GM19452 (cell line): ENCODE measurements around the gene TEAD3.
"Not testable (repeated sequence)": the region's sequence is repeated elsewhere in the genome, so short reads cannot be mapped to it uniquely, and the experiment has no call there.

Source experiments
- ATAC-seq: cut with Tn5 transposase; IDR thresholded peaks from one replicate; pipeline ENCODE4 v1.9.1; 2021; ENCODE audit not compliant: unreplicated experiment

TEAD3 gene

DNA sequence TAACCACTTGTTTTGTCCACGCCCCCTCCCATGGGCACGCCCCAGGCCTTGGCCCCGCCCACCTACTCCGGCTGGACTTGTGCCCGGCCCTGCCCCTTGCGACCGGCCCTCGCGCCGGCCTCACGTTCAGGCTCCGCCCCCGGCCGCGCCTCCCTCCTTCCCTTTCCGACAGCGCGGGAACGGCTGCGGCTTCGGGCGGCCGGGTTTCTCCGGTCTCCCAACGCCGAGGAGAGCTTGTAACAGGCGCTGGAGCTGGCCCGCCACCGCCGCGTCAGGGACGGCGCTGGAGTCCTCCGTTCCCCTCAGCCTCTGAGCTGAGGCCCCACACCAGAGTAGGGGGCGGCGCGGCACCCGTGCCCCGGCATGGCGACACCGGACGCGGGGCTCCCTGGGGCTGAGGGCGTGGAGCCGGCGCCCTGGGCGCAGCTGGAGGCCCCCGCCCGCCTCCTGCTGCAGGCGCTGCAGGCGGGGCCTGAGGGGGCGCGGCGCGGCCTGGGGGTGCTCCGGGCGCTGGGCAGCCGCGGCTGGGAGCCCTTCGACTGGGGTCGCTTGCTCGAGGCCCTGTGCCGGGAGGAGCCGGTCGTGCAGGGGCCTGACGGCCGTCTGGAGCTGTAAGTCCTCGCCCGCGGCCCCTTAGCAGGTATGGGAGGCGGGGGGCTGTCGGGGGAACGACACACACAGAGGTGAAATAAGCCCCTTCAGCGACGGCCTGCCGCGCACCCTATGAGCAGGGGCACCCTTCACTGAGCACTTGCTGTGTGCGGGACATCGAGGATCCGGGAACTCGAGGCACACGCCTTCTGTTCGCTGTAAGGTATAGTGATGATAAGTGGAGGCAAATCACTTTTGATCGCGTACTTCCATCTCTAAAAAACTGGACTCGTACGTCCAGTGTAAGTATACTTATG, 44.4 kb downstream of the TEAD3 start, which contains the start of gene FANCE:
Gene FANCE (plus strand): TSS at position 156 of the 908 bp plus-strand sequence. CDS start 208 bp downstream, at position 364.
- peak; percentile 90 for ATAC-seq

DNA sequence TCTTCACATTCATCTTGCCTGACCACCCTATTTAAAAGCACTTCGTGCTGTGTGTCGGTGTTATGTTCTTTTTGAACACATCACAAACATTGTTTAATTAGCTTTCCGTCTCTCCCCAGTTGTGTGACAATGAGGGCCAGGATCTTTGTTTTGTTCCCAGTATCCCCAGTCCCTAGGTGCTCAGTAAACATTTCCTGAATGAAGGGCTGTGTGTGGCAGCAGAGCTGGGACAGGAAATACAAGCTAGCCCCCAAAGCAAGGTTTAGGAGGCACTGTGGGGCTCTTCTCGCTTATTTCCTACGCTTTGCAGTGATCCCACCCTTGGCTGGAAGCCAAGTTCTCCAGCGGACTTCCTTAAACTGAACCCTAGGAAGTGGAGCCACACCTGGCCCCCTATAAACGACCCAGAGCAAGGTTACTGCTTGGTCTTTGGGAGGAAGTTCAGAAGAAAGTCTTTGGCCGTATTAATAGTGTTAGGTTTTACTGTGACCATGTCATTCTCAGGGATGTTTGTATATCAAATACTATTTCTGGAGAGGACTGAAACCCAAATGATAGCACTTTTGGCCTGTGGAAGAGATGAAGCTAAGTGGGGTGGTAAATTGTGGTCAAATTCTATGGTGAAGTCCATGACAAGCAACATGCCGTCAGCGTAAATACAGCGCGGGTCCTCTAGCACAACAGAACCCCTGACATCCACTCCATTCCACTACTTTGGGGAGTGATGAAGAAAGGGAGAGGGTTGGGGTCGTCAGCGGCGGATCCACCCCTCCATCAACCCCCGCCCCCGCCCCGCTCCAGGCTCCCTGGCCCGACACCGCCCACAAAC, 45.3 kb downstream of the TEAD3 start:
- ATAC-seq = no peak

DNA sequence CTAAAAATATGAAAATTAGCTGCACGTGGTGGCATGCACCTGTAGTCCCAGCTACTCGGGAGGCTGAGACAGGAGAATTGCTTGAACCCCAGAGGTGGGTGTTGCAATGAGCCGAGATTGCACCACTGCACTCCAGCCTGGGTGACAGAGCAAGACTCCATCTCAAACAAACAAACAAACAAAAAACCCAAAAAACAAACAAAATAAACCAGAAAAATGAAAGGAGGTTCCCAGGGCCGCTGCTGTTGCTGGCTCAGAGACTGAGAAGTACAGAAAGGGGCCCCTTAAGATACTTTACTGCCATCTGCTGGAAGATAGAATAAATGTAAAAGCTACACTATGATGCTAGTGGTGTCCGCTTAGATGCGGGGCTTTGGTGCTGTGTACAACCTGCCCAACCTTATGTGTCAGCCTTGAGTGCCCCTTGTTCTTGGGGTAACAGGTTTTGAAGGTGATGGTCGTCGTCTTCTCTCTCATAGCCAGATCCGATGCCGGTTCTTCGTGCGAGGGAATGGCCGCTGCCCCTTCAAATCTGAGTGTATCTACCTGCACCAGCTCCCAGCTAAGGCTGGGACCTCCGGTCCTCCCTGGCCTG, 47.5 kb downstream of the TEAD3 start:
- ATAC-seq = no peak

DNA sequence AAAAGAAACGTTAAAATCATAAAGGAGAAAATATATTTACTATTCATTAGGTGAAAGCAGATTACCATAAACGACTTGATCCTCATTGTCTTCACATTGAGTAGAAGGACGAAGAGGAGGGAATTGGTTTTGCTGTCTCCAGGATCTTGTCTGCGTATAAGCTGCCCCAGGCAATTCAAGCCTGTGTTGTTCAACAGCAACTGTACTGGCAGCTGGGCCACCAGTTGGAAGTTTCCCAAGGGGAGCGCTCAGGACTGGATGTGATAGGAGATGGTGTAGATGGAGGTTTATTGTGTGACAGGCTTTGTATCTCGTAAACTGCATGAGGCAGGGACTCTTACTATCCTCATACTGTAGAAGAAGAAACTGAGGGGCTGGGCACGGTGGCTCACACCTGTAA, 48.7 kb downstream of the TEAD3 start:
- ATAC-seq = no peak

DNA sequence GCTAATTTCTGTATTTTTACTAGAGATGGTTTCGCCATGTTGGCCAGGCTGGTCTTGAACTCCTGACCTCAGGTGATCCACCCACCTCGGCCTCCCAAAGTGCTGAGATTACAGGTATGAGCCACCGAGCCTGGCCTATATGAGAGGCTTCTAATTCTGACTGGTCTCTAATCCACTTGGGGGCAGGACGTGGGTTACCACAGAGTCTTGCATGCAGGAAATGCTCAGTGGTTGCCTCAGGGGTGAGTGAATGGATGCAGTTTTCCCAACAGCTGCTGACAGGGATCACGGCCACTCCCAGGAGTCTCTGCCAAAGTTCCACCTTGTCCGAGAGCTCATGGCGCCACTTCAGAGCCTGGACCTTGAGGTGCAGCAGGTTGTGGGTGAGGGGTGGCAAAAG, 51.2 kb downstream of the TEAD3 start:
- ATAC-seq = no peak

DNA sequence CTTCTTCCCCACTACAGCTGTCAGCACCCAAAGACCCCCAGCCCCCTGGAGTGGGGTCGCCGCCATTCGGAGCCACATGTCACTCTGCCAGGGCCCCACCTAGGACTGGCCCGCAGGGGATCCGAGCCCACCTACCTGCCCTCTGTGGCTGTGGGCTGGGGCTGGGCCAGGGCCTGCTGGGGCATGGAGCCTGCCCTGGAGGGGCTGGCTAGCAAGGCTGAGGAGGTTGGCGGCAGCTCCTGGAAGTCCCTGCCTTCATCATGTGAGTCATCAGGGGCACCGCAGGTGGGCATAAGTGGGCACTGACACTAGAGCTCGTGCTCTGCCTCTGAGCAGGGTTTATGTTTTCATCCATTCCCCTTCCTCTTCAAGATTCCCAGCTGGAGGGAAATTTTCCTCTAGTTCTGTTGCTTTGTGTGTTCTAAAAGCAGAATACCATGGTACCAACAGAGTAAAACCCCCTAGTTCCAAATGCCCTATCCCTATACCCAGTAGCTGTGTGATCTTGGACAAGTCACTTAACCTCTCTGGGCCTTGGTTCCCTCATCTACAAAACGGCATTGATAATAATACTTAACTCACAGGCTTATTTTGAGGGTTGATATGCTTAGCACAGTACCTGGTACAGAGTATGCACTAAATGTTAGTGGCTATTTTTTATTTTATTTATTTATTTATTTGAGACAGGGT, 53.4 kb downstream of the TEAD3 start:
- no peak for ATAC-seq

DNA sequence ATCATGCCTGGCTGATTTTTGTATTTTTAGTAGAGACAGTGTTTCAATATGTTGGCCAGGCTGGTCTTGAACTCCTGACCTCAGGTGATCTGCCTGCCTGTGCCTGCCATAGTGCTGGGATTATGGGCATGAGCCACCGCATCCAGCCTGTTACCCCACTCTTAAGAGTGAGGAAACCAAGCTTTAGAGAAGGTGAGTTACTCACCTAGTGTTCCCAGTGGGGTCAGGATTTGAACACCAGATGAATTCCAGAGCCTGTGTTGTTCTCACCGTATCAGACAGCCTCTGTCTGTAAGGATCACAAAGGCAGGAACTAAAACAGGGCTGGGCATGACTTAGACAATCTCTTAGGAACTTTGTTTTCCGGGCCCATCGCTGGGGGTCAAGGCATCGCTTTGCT, 54.2 kb downstream of the TEAD3 start:
- ATAC-seq = no peak

DNA sequence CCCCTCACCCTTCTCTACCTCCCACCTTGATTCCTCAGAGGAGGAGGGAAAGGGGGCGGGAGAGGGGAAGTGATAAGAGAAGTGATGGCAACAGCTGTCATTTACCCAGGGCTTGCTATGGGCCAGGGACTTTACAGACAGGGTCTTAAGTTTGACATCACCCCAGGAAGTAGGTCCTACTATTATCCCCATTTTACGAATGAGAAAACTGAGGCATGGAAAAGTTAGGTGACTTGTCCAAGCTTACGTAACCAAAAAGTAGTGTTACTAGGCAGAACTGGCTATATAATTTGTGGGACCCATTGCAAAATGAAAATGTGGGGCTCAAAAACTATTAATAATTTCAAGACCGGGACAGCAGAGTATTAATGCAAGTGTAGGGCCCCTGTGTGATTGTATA, 55.2 kb downstream of the TEAD3 start:
- no peak for ATAC-seq

DNA sequence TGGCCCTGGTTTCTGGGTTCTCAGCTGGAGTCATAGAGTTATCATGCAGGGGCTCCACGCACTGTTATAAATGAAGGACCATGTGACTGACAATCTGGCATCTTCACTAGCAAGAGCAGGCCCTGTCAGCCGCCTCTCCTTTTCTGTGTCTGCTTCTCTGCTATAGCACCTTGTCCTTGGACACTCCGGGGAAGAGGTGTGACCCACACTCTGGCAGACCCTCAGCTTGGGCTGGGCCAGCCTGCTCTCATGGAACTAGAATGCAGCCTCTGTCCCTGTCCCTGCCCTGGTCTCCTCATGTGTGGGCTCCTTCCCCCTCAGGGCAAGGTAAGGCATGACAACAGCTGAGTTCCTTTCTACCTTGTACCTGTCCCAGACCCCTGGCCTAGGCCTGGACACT, 55.7 kb downstream of the TEAD3 start:
- ATAC-seq = no peak

DNA sequence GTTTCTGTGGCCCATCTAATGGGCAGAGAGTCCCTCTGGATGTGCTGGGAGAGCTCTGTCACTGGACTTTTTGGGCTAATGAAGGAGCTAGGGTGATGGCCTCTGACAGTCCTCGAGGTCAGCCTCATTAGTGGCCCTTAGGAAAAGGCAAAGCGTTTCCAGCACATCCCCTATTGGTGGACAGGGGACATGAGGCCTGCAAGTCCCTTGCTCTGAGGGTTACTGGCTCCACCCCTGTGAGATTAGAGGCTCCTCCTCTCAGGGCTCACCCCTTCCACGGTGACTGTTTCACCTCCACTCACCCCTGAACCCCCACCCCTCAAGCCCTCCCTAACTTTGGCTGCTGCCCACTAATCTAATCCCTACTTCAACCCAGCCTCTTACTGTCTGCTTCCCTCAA, 57.6 kb downstream of the TEAD3 start:
- ATAC-seq = no peak

DNA sequence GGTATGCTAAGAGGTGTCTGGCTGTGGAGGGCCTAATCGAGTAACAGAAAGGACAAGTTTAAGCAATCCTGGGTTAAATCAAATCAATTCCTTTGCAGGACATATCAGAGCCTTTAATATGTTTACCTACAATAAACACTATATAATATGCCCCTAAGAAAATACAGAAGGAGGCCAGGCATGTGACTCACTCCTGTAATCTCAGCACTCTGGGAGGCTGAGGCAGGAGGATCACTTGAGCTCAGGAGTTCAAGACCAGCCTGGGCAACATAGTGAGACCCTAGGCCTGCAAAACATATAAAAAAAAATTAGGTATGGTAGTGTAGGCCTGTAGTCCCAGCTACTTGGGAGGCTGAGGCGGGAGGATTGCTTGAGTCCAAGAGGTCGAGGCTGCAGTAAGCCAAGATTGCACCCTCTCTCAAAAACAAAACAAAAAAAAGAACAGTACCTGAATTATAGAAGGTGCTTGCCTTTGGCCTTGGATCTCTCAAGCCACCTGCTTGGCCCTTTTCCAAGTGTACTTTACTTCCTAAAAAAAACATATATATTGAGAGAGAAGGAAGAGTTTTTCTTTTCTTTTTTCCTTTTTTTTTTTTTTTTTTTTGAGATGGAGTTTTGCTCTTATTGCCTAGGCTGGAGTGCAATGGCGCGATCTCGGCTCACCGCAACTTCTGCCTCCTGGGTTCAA, 58.4 kb downstream of the TEAD3 start:
- ATAC-seq = not testable (repeated sequence)

DNA sequence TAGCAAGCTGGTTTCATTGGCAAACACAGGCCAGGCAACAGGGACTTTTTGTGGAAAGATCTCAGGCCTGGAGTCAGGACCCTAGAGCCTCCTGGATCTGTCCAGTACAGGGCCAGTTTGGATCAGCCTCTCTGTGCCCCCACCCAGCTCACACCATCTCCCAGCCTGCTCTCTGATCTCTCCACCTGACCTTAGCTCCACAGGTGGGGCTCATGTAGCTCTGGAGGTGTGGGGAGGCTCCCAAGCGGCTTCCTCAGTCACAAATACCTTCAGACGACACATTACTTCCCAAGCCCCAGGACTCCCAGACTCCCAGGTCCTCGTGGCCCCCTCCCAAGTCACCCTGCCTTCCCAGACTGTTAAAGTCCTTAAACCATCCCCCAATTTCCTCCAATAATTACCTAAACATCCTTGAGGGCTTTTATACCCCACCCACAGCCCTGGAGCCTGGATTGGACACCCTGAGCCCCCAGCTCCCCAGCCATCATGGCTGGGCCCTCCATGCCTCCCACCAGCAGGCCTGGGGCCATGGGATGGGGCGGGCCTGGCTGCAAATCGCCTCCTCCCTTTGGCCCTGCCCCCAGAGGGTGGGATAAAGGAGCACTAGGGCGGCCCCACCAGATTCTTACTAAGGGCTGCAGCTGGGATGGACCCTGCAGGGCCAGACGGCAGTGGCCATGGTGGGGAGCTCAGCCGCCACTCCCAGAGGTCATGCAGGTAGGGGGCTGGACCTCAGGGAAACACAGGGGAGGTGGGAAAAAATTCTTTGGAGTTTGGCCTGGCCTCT, 60.6 kb downstream of the TEAD3 start:
- ATAC-seq = no peak

DNA sequence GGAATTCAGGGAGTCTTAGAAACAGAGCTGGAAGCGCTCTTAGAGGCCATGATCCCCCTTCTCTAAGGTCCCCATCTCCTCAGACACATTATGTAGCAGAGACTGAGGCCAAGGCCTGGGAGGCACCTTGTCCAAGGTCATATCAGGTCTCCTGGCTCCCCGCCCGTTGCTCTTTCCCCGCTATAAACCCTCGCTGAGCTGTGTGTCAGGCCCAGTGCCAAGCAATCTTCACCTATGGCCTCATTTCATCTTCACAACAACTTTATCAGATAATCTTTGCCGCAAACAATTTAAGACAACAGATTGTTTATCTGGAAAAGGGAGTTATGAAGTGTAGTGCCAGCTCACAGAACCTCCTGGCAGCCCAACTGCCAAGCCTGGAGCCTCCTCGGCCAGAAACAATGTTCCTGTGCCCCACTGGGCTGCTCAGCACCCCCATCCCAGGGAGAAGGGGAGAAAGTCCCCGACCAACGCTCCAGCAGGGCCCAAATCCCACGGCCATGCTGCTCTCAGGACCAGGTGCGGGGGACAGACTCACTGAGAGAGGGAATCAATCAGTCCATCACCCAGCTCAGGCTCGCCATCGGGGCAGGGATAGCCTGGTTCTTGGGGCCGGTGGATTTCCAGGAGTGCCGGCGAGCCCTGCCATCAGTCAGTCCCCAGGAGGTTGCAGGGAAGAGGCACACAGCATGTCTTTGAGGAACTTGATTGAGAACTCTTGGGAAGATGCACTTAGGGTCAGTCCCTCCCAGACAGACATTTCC, 61.6 kb downstream of the TEAD3 start:
- ATAC-seq = no peak

DNA sequence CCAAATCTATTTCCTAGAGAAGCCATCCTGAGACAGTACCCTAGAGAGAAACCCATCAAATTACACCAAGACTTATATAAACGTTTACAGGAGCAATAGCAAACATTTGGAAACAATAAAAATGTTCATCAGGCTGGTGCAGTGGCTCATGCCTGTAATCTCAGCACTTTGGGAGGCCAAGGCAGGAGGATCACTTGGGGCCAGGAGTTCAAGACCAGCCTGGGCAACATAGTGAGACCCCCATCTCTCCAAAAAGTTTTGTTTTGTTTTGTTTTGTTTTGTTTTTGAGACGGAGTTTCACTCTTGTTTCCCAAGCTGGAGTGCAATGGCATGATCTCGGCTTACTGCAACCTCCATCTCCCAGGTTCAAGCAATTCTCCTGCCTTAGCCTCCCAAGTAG, 64.2 kb downstream of the TEAD3 start:
- not testable (repeated sequence) for ATAC-seq

DNA sequence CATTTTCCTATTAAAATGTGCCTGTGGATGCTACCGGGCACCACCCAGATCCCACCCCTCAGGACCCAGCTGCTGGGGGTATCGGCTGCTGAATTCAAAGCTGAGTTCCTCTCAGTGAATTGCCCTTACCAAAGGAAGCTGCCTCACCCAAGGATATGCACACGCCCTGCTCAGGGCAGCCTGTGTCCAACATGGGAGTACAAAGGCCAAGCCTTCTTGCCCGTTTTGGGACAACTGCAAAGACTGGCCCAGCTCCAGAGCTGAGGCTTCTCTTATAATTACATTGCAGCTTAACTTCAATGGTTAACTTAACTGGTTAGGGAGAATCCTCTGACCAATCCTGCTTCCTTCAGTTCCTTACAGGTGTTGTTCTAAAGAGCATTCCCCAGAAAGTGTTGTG, 64.6 kb downstream of the TEAD3 start:
- ATAC-seq = no peak

DNA sequence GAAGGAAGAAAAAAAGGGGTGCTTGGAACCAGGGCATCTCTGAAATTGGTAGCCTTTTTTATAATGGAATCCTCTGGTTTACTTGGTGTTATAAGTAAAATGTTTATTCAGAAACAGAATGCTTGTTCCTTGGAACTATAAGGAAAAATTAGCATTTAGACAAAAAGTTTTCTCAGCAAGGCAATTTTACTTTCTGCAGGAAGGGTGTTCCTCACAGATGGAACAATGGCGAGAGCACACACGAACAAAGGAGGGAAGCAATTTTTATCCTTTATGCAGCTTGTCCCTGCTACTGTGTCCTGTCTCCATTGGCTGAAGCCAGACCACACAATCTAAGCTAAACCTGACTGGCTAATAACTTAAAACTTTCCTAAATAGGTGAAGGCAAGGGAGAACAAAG, 67.4 kb downstream of the TEAD3 start:
- ATAC-seq = no peak

DNA sequence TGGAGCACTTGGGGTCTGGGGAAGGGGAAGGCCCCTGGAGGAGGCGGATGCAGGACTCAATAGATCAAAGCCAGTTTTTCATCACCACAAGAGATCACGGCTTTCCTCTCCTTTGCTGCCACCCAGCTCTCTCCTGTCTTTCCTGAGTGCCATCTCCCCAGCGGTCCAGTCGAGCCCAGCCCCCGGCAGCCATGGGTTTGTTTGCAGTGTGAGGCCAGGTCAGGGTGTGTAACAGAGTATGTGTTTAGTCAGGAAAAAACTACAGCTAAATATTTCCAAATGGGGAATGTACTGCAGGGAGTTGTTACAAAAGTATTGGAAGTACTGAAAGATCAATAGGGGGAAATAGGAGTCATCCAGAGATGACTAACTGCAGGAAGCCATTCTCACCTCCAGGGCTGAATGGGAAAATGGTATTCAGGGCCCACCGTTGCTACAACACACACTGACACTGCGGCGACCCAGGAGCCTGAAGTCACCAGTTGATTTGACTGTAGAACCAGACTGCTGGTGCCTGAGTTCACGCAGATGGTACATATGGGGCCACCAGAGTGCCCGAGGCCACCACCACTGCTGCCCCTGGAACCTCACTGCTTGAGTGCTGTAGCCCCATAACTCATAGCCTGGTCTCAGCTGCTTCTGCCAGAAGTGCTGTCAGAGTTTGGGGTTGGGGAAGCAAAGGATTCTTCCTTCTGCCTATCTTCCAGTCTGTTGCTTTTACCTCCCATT, 68.3 kb downstream of the TEAD3 start:
- ATAC-seq = no peak

DNA sequence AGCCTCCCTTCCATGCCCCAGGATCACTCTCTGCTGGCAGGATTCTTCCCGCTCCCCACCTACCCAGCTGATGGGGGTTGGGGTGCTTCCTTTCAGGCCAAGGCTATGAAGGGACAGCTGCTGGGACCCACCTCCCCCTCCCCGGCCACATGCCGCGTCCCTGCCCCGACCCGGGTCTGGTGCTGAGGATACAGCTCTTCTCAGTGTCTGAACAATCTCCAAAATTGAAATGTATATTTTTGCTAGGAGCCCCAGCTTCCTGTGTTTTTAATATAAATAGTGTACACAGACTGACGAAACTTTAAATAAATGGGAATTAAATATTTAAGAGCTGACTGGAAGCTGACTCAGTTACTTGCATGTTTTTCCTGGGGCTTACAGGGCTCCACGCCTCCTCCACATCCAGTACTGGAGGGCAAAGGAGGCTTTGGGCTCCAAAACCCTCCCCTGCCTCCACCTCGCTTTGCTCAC, 69.0 kb downstream of the TEAD3 start:
- ATAC-seq = no peak
